Ishikawa (cell line): ENCODE data around the gene PCDH9.

Source experiments
- CEBPB ChIP-seq: IDR thresholded peaks from 2 replicates; pipeline ENCODE4 v1.6.1; 2012
- CREB1 ChIP-seq: IDR thresholded peaks from 2 replicates; pipeline ENCODE4 v1.6.1; 2012; ENCODE audit warnings: low read depth
- EGR1 ChIP-seq: IDR thresholded peaks from 2 replicates; pipeline ENCODE4 v1.6.1; 2012
- EP300 ChIP-seq: IDR thresholded peaks from 2 replicates; pipeline ENCODE4 v1.6.1; 2012; ENCODE audit warnings: borderline replicate concordance
- FOXM1 ChIP-seq: IDR thresholded peaks from 2 replicates; pipeline ENCODE4 v1.6.1; 2012; ENCODE audit warnings: low read depth, borderline replicate concordance
- MAX ChIP-seq: IDR thresholded peaks from 2 replicates; pipeline ENCODE4 v1.6.1; 2012
- NFIC ChIP-seq: IDR thresholded peaks from 2 replicates; pipeline ENCODE4 v1.6.1; 2012
- RAD21 ChIP-seq: IDR thresholded peaks from 2 replicates; pipeline ENCODE4 v1.6.1; 2012; ENCODE audit warnings: low read depth
- REST ChIP-seq: IDR thresholded peaks from 2 replicates; pipeline ENCODE4 v1.6.1; 2012; ENCODE audit warnings: low read depth, mild to moderate bottlenecking
- TAF1 ChIP-seq: IDR thresholded peaks from 2 replicates; pipeline ENCODE4 v1.6.1; 2012; ENCODE audit warnings: low read depth, mild to moderate bottlenecking
- TCF12 ChIP-seq: IDR thresholded peaks from 2 replicates; pipeline ENCODE4 v1.6.1; 2012; ENCODE audit warnings: low read depth
- TEAD4 ChIP-seq: IDR thresholded peaks from 2 replicates; pipeline ENCODE4 v1.6.1; 2012
- YY1 ChIP-seq: IDR thresholded peaks from 2 replicates; pipeline ENCODE4 v1.6.1; 2012; ENCODE audit warnings: low read depth
- ZBTB7A ChIP-seq: IDR thresholded peaks from 2 replicates; pipeline ENCODE4 v1.6.1; 2012; ENCODE audit warnings: low read depth
- TF ChIP-seq, protein P1 (sequence below): IDR thresholded peaks from 2 replicates; pipeline ENCODE4 v1.6.1; 2012

PCDH9 gene

DNA sequence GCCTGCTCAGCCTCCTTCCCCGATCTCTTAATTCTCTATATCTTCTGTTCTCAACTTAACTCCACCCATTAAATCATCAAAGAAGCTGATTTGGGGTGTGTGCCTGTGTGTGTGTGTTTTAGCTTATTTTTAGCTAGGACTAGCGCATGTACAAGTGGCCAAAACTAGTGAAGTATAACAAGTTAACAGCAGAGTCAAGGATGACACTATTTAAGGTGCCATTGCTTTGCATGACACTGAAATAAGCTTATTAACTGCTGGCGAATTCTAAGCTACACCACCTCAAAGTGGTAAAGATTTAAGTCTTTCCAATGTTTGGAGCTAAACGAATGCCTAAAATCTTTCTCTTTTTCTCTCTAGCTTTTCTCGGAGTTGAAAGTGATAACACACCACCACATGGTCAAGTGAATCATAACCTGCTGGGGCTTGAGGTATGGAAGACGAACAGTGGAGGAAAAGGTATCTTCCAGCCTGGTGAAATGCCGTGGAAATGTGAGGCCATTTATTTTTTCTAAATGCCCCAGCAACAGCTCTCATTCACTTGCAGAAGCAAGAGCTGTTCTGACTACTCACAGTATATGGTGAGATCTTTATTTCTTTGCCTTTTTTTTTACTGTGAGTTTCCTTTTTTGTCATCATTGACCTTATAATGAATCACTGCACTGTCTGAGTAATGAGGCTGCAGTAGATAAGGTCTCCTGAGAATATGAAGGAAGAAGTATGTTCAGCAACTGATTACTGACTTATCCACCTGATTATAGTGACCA, 570.3 kb downstream of the PCDH9 start:
- TF ChIP-seq EGR1 (no peak), TEAD4 (no peak), CREB1 (no peak), YY1 (no peak), CEBPB (no peak), NFIC (no peak), ZBTB7A (no peak), EP300 (no peak), MAX (no peak)
- TF ChIP-seq, protein P1, sequence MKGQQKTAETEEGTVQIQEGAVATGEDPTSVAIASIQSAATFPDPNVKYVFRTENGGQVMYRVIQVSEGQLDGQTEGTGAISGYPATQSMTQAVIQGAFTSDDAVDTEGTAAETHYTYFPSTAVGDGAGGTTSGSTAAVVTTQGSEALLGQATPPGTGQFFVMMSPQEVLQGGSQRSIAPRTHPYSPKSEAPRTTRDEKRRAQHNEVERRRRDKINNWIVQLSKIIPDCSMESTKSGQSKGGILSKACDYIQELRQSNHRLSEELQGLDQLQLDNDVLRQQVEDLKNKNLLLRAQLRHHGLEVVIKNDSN, result no peak

DNA sequence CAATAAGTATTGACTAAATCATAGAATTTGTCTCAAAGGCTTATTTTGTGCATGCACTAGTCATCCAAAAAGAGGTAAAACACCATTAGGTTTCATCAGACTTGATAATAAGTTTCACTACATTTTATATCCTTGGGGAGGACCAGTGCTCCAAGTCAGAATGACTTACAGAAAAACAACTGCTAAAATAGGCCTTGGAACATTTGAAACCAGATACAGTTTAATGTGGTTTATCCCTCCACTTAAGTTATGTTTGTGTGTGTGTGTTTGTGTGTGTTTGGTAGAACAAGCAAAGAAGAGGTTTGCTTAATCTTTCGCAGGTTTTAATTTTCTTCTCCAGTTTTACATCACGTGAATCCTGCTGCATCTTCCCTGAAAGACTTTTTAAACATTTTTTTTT, 570.9 kb downstream of the PCDH9 start:
- TF ChIP-seq TAF1 (no peak), CREB1 (no peak), NFIC (no peak), FOXM1 (no peak), YY1 (no peak), CEBPB (no peak), MAX (no peak), REST (no peak), TCF12 (no peak), RAD21 (no peak)
- TF ChIP-seq, protein P1, result no peak

DNA sequence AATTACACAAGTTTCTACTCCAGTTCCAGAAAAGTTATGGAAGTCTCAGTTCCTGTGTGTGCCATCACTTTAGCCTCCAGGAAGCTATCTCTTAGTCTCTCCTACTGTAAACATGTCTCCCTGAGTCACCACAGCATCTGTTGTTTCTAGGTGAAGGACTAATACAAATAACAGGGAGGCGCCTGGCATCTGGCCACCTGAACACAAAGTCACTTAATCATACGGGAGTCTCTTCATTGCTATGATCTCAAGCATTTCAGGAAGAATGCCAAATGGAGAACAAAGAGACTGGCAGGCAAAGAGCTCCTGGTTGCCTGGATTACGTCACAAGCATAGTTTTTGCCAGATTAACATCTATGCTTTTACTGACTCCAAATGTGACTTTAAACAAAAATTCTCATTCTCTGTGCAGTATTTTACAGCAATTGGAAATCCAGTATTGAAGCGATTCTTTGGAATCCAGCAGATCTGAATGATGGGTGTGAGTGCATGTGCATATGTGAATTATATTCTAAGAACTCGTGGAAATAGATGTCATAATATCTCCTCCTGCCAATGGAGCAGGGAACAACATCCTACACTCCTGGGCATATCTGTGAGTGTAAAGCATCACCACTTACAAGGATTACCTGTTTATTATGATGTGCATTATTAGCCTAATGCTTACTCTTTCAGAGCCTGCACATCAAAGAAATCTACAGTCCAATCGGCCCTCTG, 572.8 kb downstream of the PCDH9 start:
- TF ChIP-seq CEBPB (peak; percentile 35; the same call in 1 of the 2 replicates), RAD21 (no peak), ZBTB7A (no peak), EP300 (peak; percentile 54; the same call in 1 of the 2 replicates), NFIC (peak; percentile 85), YY1 (no peak), CREB1 (no peak), TCF12 (no peak), TEAD4 (peak; percentile 5; the same call in 1 of the 2 replicates)

DNA sequence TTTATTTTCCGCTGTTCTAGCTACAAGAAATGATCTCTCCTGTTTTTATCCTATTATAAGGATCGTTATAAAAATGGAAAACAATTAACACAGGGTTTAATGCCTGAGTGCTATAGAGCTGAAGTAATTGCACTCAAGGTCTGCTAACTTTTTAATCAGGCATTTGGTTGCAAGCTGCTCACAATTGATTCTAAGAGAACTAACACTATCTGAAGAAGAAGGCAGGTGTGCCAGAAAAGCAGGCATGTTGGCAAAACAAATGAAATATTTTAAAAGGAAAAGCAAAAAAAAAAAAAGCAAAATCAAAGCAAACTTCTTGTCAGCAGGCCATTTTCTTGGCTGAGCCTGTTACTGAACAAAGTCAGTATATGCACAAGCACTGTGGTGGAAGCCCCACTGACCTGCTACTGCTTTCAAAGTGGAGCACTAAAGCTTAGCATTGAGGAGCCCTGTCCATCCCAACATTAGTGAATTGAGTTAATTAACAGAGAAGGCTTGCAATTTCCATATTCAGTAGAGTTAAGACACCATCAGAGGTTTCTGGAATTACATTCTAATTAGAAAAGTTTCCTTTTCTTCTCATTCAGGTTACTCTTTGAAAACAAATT, 574.2 kb downstream of the PCDH9 start:
- TF ChIP-seq TAF1 (no peak), TCF12 (no peak), RAD21 (no peak)

GRCh38 chr13:66644855-66645460, 585.2 kb downstream of the PCDH9 start:
- no peak for TF ChIP-seq FOXM1
- TF ChIP-seq, protein P1, result no peak
- TF ChIP-seq MAX, result no peak
- TF ChIP-seq TCF12, result no peak
- TF ChIP-seq YY1, result no peak
- no peak for TF ChIP-seq EP300
- no peak for TF ChIP-seq TEAD4
- no peak for TF ChIP-seq REST
- TF ChIP-seq NFIC, result no peak
- TF ChIP-seq RAD21, result no peak
- no peak for TF ChIP-seq CREB1
- TF ChIP-seq TAF1, result no peak
